ENCODE results near the gene SATB2. TPM values are rescaled to one million over a fixed set of nuclear protein-coding genes. Genes with fewer than 3 reads are reported as not detected.

SATB2 gene
- total RNA-seq, 1 donor from 2014 or later = 3.9 TPM

- ATAC-seq = no peak
- no peak overlapping the region for H3K27ac ChIP-seq
- no peaks in the 10 kb centered on the region for H3K9me3 ChIP-seq
- H3K4me1 ChIP-seq = no peaks in the 10 kb centered on the region
- H3K4me3 ChIP-seq = no peak overlapping the region
- DNase-seq = no peak
- no peaks in the 10 kb centered on the region for H3K36me3 ChIP-seq
- TF ChIP-seq CTCF (IDR thresholded peaks at IDR 0.05) = no peak
- no peaks in the 10 kb centered on the region for H3K27me3 ChIP-seq
- intact Hi-C loops (cut with DNase I) = no loop called here
Measured at GRCh38 chr2:199431746-199432213, 26.0 kb downstream of the SATB2 start.

GRCh38 chr2:199430214-199430613 lies 27.5 kb downstream of the SATB2 start:
- no peak for ATAC-seq
- H3K27ac ChIP-seq = no peak overlapping the region

GRCh38 chr2:199428291-199428690 lies 29.4 kb downstream of the SATB2 start:
- no peaks in the 10 kb centered on the region for H3K27me3 ChIP-seq
- H3K36me3 ChIP-seq = no peaks in the 10 kb centered on the region
- no peaks in the 10 kb centered on the region for H3K4me1 ChIP-seq
- H3K4me3 ChIP-seq = no peak overlapping the region
- DNase-seq = no peak
- ATAC-seq = no peak
- H3K9me3 ChIP-seq = no peaks in the 10 kb centered on the region
- intact Hi-C loops (cut with DNase I) = no loop called here
- H3K27ac ChIP-seq = no peak overlapping the region
- TF ChIP-seq CTCF (IDR thresholded peaks at IDR 0.05) = no peak

More at GRCh38 chr2:199430214-199430613, 27.5 kb downstream of the SATB2 start:
- TF ChIP-seq CTCF (IDR thresholded peaks at IDR 0.05) = no peak
- Histone ChIP-seq H3K4me3 (no peak overlapping the region), H3K9me3 (no peaks in the 10 kb centered on the region), H3K27me3 (no peaks in the 10 kb centered on the region), H3K4me1 (no peaks in the 10 kb centered on the region), H3K36me3 (no peaks in the 10 kb centered on the region)
- DNase-seq = no peak
- intact Hi-C loops (cut with DNase I) = no loop called here

- no peak overlapping the region for H3K4me3 ChIP-seq
Measured at GRCh38 chr2:199424160-199424559, 33.6 kb downstream of the SATB2 start.

GRCh38 chr2:199419428-199419827 lies 38.3 kb downstream of the SATB2 start:
- Histone ChIP-seq H3K27me3 (no peaks in the 10 kb centered on the region), H3K4me1 (no peaks in the 10 kb centered on the region), H3K36me3 (no peaks in the 10 kb centered on the region), H3K9me3 (no peaks in the 10 kb centered on the region), H3K27ac (no peak overlapping the region), H3K4me3 (no peak overlapping the region)
- ATAC-seq = no peak
- intact Hi-C loops (cut with DNase I) = no loop called here
- no peak for DNase-seq
- TF ChIP-seq CTCF (IDR thresholded peaks at IDR 0.05) = no peak

More at GRCh38 chr2:199424160-199424559, 33.6 kb downstream of the SATB2 start:
- intact Hi-C loops (cut with DNase I) = no loop called here
- Histone ChIP-seq H3K27ac (no peak overlapping the region), H3K27me3 (no peaks in the 10 kb centered on the region), H3K4me1 (no peaks in the 10 kb centered on the region), H3K36me3 (no peaks in the 10 kb centered on the region), H3K9me3 (no peaks in the 10 kb centered on the region)
- no peak for ATAC-seq
- no peak for DNase-seq
- no peak for TF ChIP-seq CTCF (IDR thresholded peaks at IDR 0.05)

GRCh38 chr2:199414465-199414864 lies 43.3 kb downstream of the SATB2 start:
- Histone ChIP-seq H3K27ac (no peak overlapping the region), H3K4me1 (no peaks in the 10 kb centered on the region), H3K4me3 (no peak overlapping the region), H3K9me3 (no peaks in the 10 kb centered on the region), H3K27me3 (no peaks in the 10 kb centered on the region), H3K36me3 (no peaks in the 10 kb centered on the region)
- TF ChIP-seq CTCF (IDR thresholded peaks at IDR 0.05) = no peak
- DNase-seq = no peak
- intact Hi-C loops (cut with DNase I) = no loop called here
- ATAC-seq = no peak

Measured in upper lobe of right lung (tissue), 1 donor.